Breast epithelium (tissue), 4 donors: Measurements from ENCODE around the gene RAPGEF4. TPM values are rescaled to one million over a fixed set of nuclear protein-coding genes. Genes with fewer than 3 reads are reported as not detected.
"Not testable (repeated sequence)": the region's sequence is repeated elsewhere in the genome, so short reads cannot be mapped to it uniquely, and the experiment has no call there.

Experiments
- DNase-seq, 2 donors: peaks; one replicate each; pipeline ENCODE4 v3.0.0-alpha.2; 2019; ENCODE audit warnings: low spot score in 2 of 2
- H3K27ac ChIP-seq, 2 donors: fragments of 200-600 bp; sonication (generic) in 1 of 2; one replicate each; pipeline ENCODE4 v1.5.1; 2016 to 2019; ENCODE audit warnings: mild to moderate bottlenecking in 1 of 2
- H3K27me3 ChIP-seq, 2 donors: fragments of 200-600 bp; sonication (generic) in 1 of 2; one replicate each; pipeline versions ENCODE4 v1.5.1 to v1.6.0; 2017 to 2019; ENCODE audit warnings: control low read depth in 1 of 2, mild to moderate bottlenecking in 1 of 2
- H3K36me3 ChIP-seq: fragments of 200-600 bp; one replicate; pipeline ENCODE4 v1.5.1; 2019
- H3K4me1 ChIP-seq, 2 donors: fragments of 200-600 bp; sonication (generic); one replicate each; pipeline ENCODE4 v1.5.1; 2016 to 2019; ENCODE audit warnings: control low read depth in 1 of 2
- H3K4me3 ChIP-seq, 3 donors: fragments of 200-600 bp; sonication (generic); 1 replicate in 2 of 3; 2 replicates in 1 of 3; pipeline ENCODE4 v1.5.1; 2016 to 2019; ENCODE audit warnings: mild to moderate bottlenecking in 3 of 3, moderate library complexity in 2 of 3
- H3K9me3 ChIP-seq, 2 donors: fragments of 200-600 bp; sonication (generic) in 1 of 2; one replicate each; pipeline ENCODE4 v1.5.1; 2016 to 2019; ENCODE audit warnings: control low read depth in 1 of 2
- CTCF ChIP-seq, 3 donors: fragments of 450-650 bp; IDR thresholded peaks; one replicate each; pipeline ENCODE4 v1.5.1; 2016 to 2017; ENCODE audit warnings: antibody characterized with exemption in 3 of 3, mild to moderate bottlenecking in 3 of 3, moderate library complexity in 3 of 3
- POLR2A ChIP-seq: fragments of 450-650 bp; IDR thresholded peaks from one replicate; pipeline ENCODE4 v1.6.1; 2016; ENCODE audit warnings: antibody characterized with exemption, mild to moderate bottlenecking, moderate library complexity
- POLR2AphosphoS5 ChIP-seq, 3 donors: sonication (generic); formaldehyde crosslinking; IDR thresholded peaks; one replicate each; pipeline ENCODE4 v1.6.1; 2017; ENCODE audit warnings: antibody characterized with exemption in 3 of 3
- intact Hi-C: fragments of 100-400 bp; cut with DNase I; formaldehyde crosslinking; loops from one replicate; pipeline ENCODE4 v1.15.1; 2023; ENCODE audit warnings: low total_unique reads
- total RNA-seq, 3 donors: library from RNA; depleted of rRNA; stranded (reverse); fragments of >200 nt; gene quantifications; one replicate each; pipeline ENCODE4 v1.1.0, GENCODE V29; 2016

The RAPGEF4 gene
- total RNA-seq, 3 donors from 2014 or later, result 7.7 to 12.8 (median 11.6) TPM

GRCh38 chr2:172790404-172790803, 54.8 kb downstream of the RAPGEF4 start:
- no peaks in the 10 kb centered on the region for H3K27me3 ChIP-seq
- no peak for DNase-seq
- peak overlapping the region in 1 of 2 donors; percentile 38 for H3K27ac ChIP-seq
- H3K36me3 ChIP-seq, result no peaks in the 10 kb centered on the region
- intact Hi-C loops, result no loop called here
- H3K9me3 ChIP-seq, result no peaks in the 10 kb centered on the region
- H3K4me3 ChIP-seq, result no peak overlapping the region
- no peak for TF ChIP-seq POLR2AphosphoS5 (IDR thresholded peaks at IDR 0.05)
- TF ChIP-seq CTCF (IDR thresholded peaks at IDR 0.05), result no peak
- TF ChIP-seq POLR2A, result no peak
- no peaks in the 10 kb centered on the region for H3K4me1 ChIP-seq

GRCh38 chr2:172791953-172792352, 56.3 kb downstream of the RAPGEF4 start:
- no peak for DNase-seq
- H3K9me3 ChIP-seq, result no peaks in the 10 kb centered on the region
- H3K4me1 ChIP-seq, result no peaks in the 10 kb centered on the region
- H3K27me3 ChIP-seq, result no peaks in the 10 kb centered on the region
- H3K4me3 ChIP-seq, result no peak overlapping the region
- no peak for TF ChIP-seq CTCF (IDR thresholded peaks at IDR 0.05)
- no peak for TF ChIP-seq POLR2A
- TF ChIP-seq POLR2AphosphoS5 (IDR thresholded peaks at IDR 0.05), result no peak
- no peak overlapping the region for H3K27ac ChIP-seq
- intact Hi-C loops, result no loop called here
- H3K36me3 ChIP-seq, result no peaks in the 10 kb centered on the region

DNA sequence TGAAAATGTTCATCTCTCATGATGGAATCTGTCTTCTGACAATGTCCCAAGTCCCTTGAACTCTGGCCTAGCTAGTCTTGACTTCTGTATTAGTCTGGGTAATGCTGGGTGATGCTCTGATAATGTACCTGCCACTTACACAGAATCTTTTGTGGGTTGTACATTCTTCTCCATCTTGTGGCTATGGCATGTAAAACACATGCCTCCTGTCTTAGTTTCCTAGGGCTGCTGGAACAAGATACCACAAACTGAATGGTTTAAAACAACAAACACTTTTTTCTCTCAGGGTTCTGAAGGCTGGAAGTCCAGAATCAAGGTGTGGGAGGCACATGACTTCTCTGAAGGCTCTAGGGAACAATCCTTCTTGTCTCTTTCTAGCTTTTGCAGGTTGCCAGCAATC, 57.1 kb downstream of the RAPGEF4 start:
- DNase-seq, result no peak
- H3K27ac ChIP-seq, result no peak overlapping the region
- H3K27me3 ChIP-seq, result no peaks in the 10 kb centered on the region
- H3K36me3 ChIP-seq, result no peaks in the 10 kb centered on the region
- H3K4me1 ChIP-seq, result no peaks in the 10 kb centered on the region
- intact Hi-C loops, result no loop called here
- no peaks in the 10 kb centered on the region for H3K9me3 ChIP-seq
- H3K4me3 ChIP-seq, result no peak overlapping the region
- TF ChIP-seq CTCF (IDR thresholded peaks at IDR 0.05), result no peak
- no peak for TF ChIP-seq POLR2AphosphoS5 (IDR thresholded peaks at IDR 0.05)
- TF ChIP-seq POLR2A, result no peak

DNA sequence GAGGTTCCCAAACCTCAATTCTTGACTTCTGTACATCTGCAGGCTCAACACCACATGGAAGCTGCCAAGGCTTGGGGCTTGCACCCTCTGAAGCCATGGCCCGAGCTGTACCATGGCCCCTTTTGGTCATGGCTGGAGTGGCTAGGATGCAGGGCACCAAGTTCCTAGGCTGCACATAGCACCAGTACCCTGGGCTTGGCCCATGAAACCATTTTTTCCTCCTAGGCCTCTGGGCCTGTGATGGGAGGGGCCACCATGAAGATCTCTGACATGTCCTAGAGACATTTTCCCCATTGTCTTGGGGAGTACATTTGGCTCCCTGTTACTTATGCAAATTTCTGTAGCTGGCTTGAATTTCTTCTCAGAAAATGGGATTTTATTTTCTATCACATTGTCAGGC, 67.7 kb downstream of the RAPGEF4 start:
- intact Hi-C loops, result loop anchor here (5.0 kb wide), 1 partner anchor 1879 kb away; no protein-coding TSS in a partner anchor
- not testable (repeated sequence) for H3K4me1 ChIP-seq, H3K9me3 ChIP-seq, H3K36me3 ChIP-seq, H3K4me3 ChIP-seq, H3K27ac ChIP-seq, H3K27me3 ChIP-seq, DNase-seq

DNA sequence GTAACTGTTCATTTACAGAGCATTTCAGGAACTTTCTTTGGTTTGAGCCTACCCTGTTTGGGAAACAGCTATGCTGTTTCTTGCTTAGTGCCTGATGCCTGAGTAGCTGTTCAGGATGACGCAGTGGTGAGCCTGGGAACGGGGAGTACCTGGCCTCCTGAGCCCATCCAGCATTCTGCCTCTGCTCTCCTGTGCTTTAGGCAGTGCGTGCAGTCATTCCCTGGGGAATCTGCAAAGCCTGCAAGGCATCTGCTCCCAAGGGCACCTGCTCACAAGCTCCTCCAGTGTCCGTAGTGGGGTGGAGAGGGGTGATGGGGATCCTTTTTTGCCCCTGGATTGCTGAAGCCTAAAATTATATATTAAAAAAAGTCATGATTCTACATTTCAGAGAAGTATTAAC, 68.8 kb downstream of the RAPGEF4 start:
- Histone ChIP-seq H3K27me3 (no peaks in the 10 kb centered on the region), H3K4me3 (no peak overlapping the region), H3K27ac (no peak overlapping the region), H3K9me3 (peaks cover 5 to 7% of the 10 kb centered on the region in 2 donors), H3K4me1 (no peaks in the 10 kb centered on the region), H3K36me3 (no peaks in the 10 kb centered on the region)
- intact Hi-C loops, result loop anchor here (5.0 kb wide), 1 partner anchor 1878 kb away; no protein-coding TSS in a partner anchor
- no peak for DNase-seq
- TF ChIP-seq POLR2AphosphoS5 (IDR thresholded peaks at IDR 0.05), result no peak
- no peak for TF ChIP-seq POLR2A
- TF ChIP-seq CTCF (IDR thresholded peaks at IDR 0.05), result no peak

GRCh38 chr2:172806493-172806892, 70.8 kb downstream of the RAPGEF4 start:
- H3K27ac ChIP-seq, result no peak overlapping the region
- intact Hi-C loops, result no loop called here
- TF ChIP-seq POLR2AphosphoS5 (IDR thresholded peaks at IDR 0.05), result no peak
- peak; percentile 67 to 94 (median 83) for TF ChIP-seq CTCF (IDR thresholded peaks at IDR 0.05)
- H3K4me1 ChIP-seq, result no peaks in the 10 kb centered on the region
- DNase-seq, result no peak
- no peaks in the 10 kb centered on the region for H3K36me3 ChIP-seq
- H3K9me3 ChIP-seq, result peaks cover 5 to 7% of the 10 kb centered on the region in 2 donors
- no peak overlapping the region for H3K4me3 ChIP-seq
- H3K27me3 ChIP-seq, result no peaks in the 10 kb centered on the region
